Measurements from ENCODE around the gene HCK. TPM values are rescaled to one million over a fixed set of nuclear protein-coding genes. Genes with fewer than 3 reads are reported as not detected.

The HCK gene
- total and polyA plus RNA-seq, 4 donors, result 18.5 to 304 (median 61.2) TPM

GRCh38 chr20:32013326-32013725, 38.7 kb upstream of the HCK start:
- TF ChIP-seq CTCF (IDR thresholded peaks at IDR 0.05; ENCODE audit: control extremely low read depth, extremely low read depth), result no peak
- peaks cover 0 to 5% (median 0%) of the 10 kb centered on the region in 5 donors for H3K4me1 ChIP-seq (ENCODE audit: control insufficient read depth in 5 of 5, insufficient read depth in 5 of 5, low read length in 5 of 5)
- H3K4me3 ChIP-seq, result no peak overlapping the region
- peaks cover 0 to 11% (median 8%) of the 10 kb centered on the region in 3 donors for H3K27me3 ChIP-seq (ENCODE audit: control insufficient read depth in 3 of 3, insufficient read depth in 3 of 3, low read length in 2 of 3)
- ATAC-seq (ENCODE audit: insufficient read depth, low FRiP score) (no peak), DNase-seq (no peak)
- no peaks in the 10 kb centered on the region for H3K9me3 ChIP-seq (ENCODE audit: control insufficient read depth in 4 of 4, insufficient read depth in 3 of 4, low read length in 3 of 4)
- H3K27ac ChIP-seq (ENCODE audit: low read depth in 1 of 2, low read length in 1 of 2), result no peak overlapping the region
- no peak overlapping the region for H3K9ac ChIP-seq (ENCODE audit: insufficient read depth in 1 of 2, low read length in 2 of 2)
- 67 to 80% methylated on average over 7 of the region's 7 CpGs for WGBS, 2 donors
- no peaks in the 10 kb centered on the region for H3K36me3 ChIP-seq (ENCODE audit: control insufficient read depth in 4 of 4, insufficient read depth in 4 of 4, low read length in 4 of 4)

DNA sequence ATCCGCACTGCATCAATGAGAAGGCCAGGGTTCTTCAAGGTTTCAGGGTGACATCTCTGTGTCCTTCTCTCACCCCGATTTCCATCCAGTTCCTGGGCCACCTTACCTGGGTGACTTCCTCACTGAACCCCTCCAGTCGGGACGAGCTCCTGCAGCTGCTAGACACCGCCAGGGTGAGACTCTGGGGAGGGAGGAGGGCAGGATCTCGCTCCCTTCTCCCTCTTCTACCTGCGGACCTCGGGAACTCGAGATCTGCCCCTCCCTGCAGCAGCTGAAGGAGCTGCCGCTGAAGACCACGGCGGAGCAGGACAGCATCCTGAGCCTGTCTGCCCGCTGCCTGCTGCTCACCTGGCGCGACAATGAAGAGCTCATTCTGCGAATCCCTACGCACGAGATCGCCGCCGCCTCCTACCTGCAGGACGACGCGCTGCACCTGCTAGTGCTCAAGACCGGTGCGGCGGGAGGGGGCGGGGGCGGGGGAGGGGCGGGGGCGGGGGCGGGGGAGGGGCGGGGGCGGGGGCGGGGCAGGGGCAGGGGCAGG, 34.3 kb upstream of the HCK start:
- ATAC-seq (ENCODE audit: insufficient read depth, low FRiP score), result peak; percentile 15
- 29 to 31% methylated on average over 24 to 28 of the region's 35 CpGs for WGBS, 2 donors
- no peak overlapping the region for H3K27ac ChIP-seq (ENCODE audit: low read depth in 1 of 2, low read length in 1 of 2)
- peaks cover 0 to 3% (median 0%) of the 10 kb centered on the region in 4 donors for H3K9me3 ChIP-seq (ENCODE audit: control insufficient read depth in 4 of 4, insufficient read depth in 3 of 4, low read length in 3 of 4)
- DNase-seq, result peak in 2 of 3 donors; percentile 38 to 51
- H3K9ac ChIP-seq (ENCODE audit: insufficient read depth in 1 of 2, low read length in 2 of 2), result no peak overlapping the region
- H3K36me3 ChIP-seq (ENCODE audit: control insufficient read depth in 4 of 4, insufficient read depth in 4 of 4, low read length in 4 of 4), result no peaks in the 10 kb centered on the region
- peaks cover 0 to 12% (median 0%) of the 10 kb centered on the region in 5 donors for H3K4me1 ChIP-seq (ENCODE audit: control insufficient read depth in 5 of 5, insufficient read depth in 5 of 5, low read length in 5 of 5)
- peaks cover 2 to 32% (median 25%) of the 10 kb centered on the region in 3 donors for H3K27me3 ChIP-seq (ENCODE audit: control insufficient read depth in 3 of 3, insufficient read depth in 3 of 3, low read length in 2 of 3)
- no peak overlapping the region for H3K4me3 ChIP-seq
- no peak for TF ChIP-seq CTCF (IDR thresholded peaks at IDR 0.05; ENCODE audit: control extremely low read depth, extremely low read depth)

DNA sequence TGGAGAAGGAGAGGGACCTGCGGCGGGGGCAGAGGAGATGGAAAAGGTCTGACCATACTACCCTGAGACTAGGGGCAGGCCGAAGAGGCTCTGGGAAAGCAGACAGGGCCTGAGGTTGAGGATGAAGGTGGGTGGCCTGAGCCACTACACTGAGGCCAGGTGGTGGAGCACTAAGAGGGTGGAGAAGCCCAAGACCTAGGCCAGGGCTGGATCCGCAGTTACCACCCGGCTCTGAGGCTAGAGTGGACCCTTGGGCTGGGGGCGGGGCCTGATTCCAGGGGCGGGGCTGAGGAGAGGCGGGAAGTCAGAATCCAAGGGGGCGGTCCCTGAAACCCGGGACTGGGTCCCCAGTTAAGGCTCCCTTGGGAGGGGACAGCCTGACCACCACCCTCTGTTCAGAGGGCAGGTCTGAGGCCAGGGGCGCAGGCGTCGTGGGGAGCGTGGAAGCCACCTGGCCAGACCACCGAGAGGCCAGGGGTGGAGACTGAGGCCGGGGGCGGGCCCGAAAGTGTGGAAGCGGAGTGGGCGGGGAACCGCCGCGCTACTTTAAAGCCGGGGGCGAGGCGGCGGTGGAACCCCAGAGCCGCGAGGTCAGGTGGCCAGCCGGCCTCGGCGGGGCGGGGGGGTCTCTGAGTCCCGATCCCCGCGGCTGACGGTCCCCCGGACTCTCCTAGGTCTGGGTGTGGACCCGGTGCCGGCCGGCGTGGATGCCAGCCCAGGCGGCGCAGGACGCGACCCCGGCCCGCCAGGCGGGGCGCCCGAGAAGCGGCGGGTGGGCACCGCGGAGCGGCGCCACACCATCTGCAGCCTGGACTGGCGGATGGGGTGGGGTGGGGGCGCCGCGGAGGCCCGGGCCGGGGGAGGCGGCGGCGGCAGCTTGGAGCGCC, 33.5 kb upstream of the HCK start:
- peaks cover 2 to 32% (median 25%) of the 10 kb centered on the region in 3 donors for H3K27me3 ChIP-seq (ENCODE audit: control insufficient read depth in 3 of 3, insufficient read depth in 3 of 3, low read length in 2 of 3)
- 1 to 2% methylated on average over 48 to 67 of the region's 67 CpGs for WGBS, 2 donors

More for the DNA sequence above, 33.5 kb upstream of the HCK start:
- H3K9ac ChIP-seq (ENCODE audit: insufficient read depth in 1 of 2, low read length in 2 of 2), result no peak overlapping the region
- peak; percentile 44 to 72 (median 57) for DNase-seq
- peak; percentile 74 for ATAC-seq (ENCODE audit: insufficient read depth, low FRiP score)
- peaks cover 0 to 12% (median 0%) of the 10 kb centered on the region in 5 donors for H3K4me1 ChIP-seq (ENCODE audit: control insufficient read depth in 5 of 5, insufficient read depth in 5 of 5, low read length in 5 of 5)
- peak overlapping the region; percentile 35 for H3K4me3 ChIP-seq
- peaks cover 0 to 3% (median 0%) of the 10 kb centered on the region in 4 donors for H3K9me3 ChIP-seq (ENCODE audit: control insufficient read depth in 4 of 4, insufficient read depth in 3 of 4, low read length in 3 of 4)
- TF ChIP-seq CTCF (IDR thresholded peaks at IDR 0.05; ENCODE audit: control extremely low read depth, extremely low read depth), result no peak
- H3K27ac ChIP-seq (ENCODE audit: low read depth in 1 of 2, low read length in 1 of 2), result no peak overlapping the region
- H3K36me3 ChIP-seq (ENCODE audit: control insufficient read depth in 4 of 4, insufficient read depth in 4 of 4, low read length in 4 of 4), result no peaks in the 10 kb centered on the region

Data from lung (tissue), 12 donors.